Measurements from ENCODE around the gene CCDC9. TPM values are rescaled to one million over a fixed set of nuclear protein-coding genes. Genes with fewer than 3 reads are reported as not detected.

The CCDC9 gene
- total RNA-seq, 1 experiment from 2014 or later, result 36.9 TPM

- Histone ChIP-seq H2BK5ac (ENCODE audit: insufficient read length, low read length) (no peak overlapping the region), H3K56ac (ENCODE audit: insufficient read length, low read depth, low read length) (no peak overlapping the region), H2BK12ac (ENCODE audit: insufficient read length, low read depth, low read length) (no peak overlapping the region), H2BK15ac (ENCODE audit: low read depth, low read length) (no peak overlapping the region), H3K23ac (ENCODE audit: insufficient read length, low read depth, low read length) (no peak overlapping the region), H2BK20ac (ENCODE audit: low read depth, low read length, poor library complexity, severe bottlenecking) (no peak overlapping the region), H3T11ph (ENCODE audit: low read length) (no peak overlapping the region), H4K20me1 (ENCODE audit: control insufficient read depth, insufficient read depth, insufficient read length) (no peaks in the 10 kb centered on the region), H4K91ac (ENCODE audit: insufficient read length, low read depth, low read length) (no peak overlapping the region), H3K4me2 (ENCODE audit: insufficient read depth, insufficient read length, low read length) (peak overlapping the region; percentile 60), H3K9me3 (ENCODE audit: control insufficient read depth, low read depth, low read length) (no peaks in the 10 kb centered on the region), H4K8ac (replicated peaks; ENCODE audit: insufficient read length, low read depth, low read length) (no peak overlapping the region), H3K18ac (ENCODE audit: insufficient read length, low read depth, low read length) (no peak overlapping the region), H3K14ac (ENCODE audit: insufficient read depth, low read length) (no peak overlapping the region; the same call in 1 of the 2 replicates), H3K79me1 (ENCODE audit: insufficient read depth, low read depth, low read length, poor library complexity, severe bottlenecking) (no peaks in the 10 kb centered on the region), H3K27ac (ENCODE audit: insufficient read length, low read depth, low read length) (no peak overlapping the region), H3K9ac (ENCODE audit: extremely low read depth, insufficient read length, low read length) (peak overlapping the region; percentile 0), H3K79me2 (ENCODE audit: insufficient read depth, low read length) (no peaks in the 10 kb centered on the region), H2AK5ac (ENCODE audit: insufficient read length, low read length) (no peak overlapping the region), H3K4ac (ENCODE audit: low read depth, low read length) (no peak overlapping the region), H2AFZ (ENCODE audit: low read length) (no peak overlapping the region), H2BK120ac (ENCODE audit: low read depth, low read length, poor library complexity, severe bottlenecking) (no peak overlapping the region), H3K4me1 (ENCODE audit: insufficient read depth, low read length) (peaks cover 5% of the 10 kb centered on the region), H3K27me3 (ENCODE audit: insufficient read depth, low read length) (no peaks in the 10 kb centered on the region), H3K23me2 (ENCODE audit: insufficient read length, low read depth, low read length, poor library complexity, severe bottlenecking) (peaks cover 17% of the 10 kb centered on the region), H4K5ac (ENCODE audit: insufficient read length, low read depth, low read length) (no peak overlapping the region)
- no peaks in the 10 kb centered on the region for H3K9me3 Mint-ChIP-seq
- H3K36me3 Mint-ChIP-seq (ENCODE audit: insufficient read depth in 1 of 3, low read depth in 3 of 3), result peaks cover 13 to 34% (median 33%) of the 10 kb centered on the region in 3 experiments; a peak in 6 of 7 replicates
- H3K4me3 Mint-ChIP-seq, result peak overlapping the region; percentile 86 to 93
- no CpG with 5 or more reads among the region's 42 CpGs for WGBS (ENCODE audit: extremely low coverage, insufficient read length, low lambda C conversion rate)
- H3K4me1 Mint-ChIP-seq, result peaks cover 22 to 27% of the 10 kb centered on the region in 2 experiments
- TF ChIP-seq CTCF (conservative IDR thresholded peaks at IDR 0.05), result no peak
- peaks cover 13% of the 10 kb centered on the region for H3K27me3 Mint-ChIP-seq (ENCODE audit: low read depth)
- DNase-seq, result no peak
- peak overlapping the region; percentile 57 to 95 (median 94); a peak in 6 of 7 replicates for H3K27ac Mint-ChIP-seq
Observed at GRCh38 chr19:47272448-47273312, 16.4 kb downstream of the CCDC9 start.

All from H9 (cell line).